ENCODE measurements around the gene CTDNEP1. TPM values are rescaled to one million over a fixed set of nuclear protein-coding genes. Genes with fewer than 3 reads are reported as not detected.

Gene CTDNEP1
- polyA plus RNA-seq, 2 of the 4 experiments (the other 2 are of a cell fraction), result 145 to 161 TPM

DNA sequence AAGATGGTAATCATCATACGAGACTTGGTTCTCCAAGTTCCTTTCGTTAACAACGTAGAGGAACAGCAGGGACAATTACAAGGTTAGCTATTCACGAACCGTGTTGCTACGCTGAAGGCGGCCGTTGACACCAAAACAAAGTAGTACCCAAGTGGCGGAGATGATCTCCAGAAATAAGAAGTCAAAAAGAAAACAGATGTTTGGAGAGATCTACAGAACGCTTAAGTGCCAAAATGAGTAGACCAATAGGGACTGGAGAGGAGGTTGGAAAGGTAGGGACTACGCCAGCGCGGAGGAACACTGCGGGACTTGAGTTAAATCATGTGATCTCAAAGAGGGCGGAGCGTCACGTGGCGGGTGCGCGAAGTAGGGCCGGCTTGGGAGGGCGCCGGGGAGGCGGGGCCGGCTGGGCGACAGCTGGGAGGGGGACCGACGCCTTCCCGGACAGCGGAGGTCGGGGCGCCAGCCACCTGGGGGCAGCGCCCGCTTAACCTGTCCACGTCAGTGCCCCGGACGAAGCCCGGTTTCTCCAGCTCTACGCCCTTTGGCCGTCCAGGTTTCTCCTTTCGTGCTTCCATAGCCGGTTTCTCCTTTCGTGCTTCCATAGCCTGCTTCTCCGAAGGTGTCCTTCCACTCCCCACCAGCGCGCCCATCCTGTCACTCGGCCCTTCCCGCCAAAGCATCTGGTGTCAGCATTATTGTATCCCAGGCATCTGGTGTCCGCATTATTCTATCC lies 8.6 kb downstream of the CTDNEP1 start:
- Histone ChIP-seq H3K27ac (peak overlapping the region; percentile 96 to 99), H3K4me1 (peaks cover 22% of the 10 kb centered on the region), H3K4me2 (peak overlapping the region; percentile 97), H3K4me3 (peak overlapping the region; percentile 86), H3K9me3 (no peaks in the 10 kb centered on the region)
- ATAC-seq, result peak; percentile 37 to 56; a peak in 5 of 6 replicates
- FAIRE-seq, result peak; percentile 96
- ChIA-PET CTCF (interaction anchor here (1.0 to 17.3 kb wide), 8 partner anchors 9 to 197 kb away, joined by 3 to 169 read pairs (median 6); partner anchors contain the start of genes ACADVL, CTDNEP1, DLG4 and ELP5), POLR2A (interaction anchor here (1.0 to 2.9 kb wide), 6 partner anchors 8 to 207 kb away, joined by 3 to 15 read pairs (median 5); partner anchors contain the start of genes ACADVL, CTDNEP1, DLG4 and DVL2)
- WGBS (ENCODE audit: missing lambda C conversion rate), result 3% methylated on average over 48 of the region's 49 CpGs
- peak; percentile 96 to 99 for DNase-seq (ENCODE audit: low read depth in 1 of 2, low spot score in 1 of 2)
- no peak; the same call in 1 of the 2 replicates for TF ChIP-seq TP53 (CRISPR knock-in tag; IDR thresholded peaks at IDR 0.05)
- 0 out of 2 replicates have a peak, but pooled peaks have one; percentile 20 for TF ChIP-seq POLR2A (IDR thresholded peaks at IDR 0.05; ENCODE audit: low read length)
- TF ChIP-seq SMC3 (IDR thresholded peaks at IDR 0.05), result peak; percentile 29; the same call in 2 of the 3 replicates
- TF ChIP-seq, protein P1, sequence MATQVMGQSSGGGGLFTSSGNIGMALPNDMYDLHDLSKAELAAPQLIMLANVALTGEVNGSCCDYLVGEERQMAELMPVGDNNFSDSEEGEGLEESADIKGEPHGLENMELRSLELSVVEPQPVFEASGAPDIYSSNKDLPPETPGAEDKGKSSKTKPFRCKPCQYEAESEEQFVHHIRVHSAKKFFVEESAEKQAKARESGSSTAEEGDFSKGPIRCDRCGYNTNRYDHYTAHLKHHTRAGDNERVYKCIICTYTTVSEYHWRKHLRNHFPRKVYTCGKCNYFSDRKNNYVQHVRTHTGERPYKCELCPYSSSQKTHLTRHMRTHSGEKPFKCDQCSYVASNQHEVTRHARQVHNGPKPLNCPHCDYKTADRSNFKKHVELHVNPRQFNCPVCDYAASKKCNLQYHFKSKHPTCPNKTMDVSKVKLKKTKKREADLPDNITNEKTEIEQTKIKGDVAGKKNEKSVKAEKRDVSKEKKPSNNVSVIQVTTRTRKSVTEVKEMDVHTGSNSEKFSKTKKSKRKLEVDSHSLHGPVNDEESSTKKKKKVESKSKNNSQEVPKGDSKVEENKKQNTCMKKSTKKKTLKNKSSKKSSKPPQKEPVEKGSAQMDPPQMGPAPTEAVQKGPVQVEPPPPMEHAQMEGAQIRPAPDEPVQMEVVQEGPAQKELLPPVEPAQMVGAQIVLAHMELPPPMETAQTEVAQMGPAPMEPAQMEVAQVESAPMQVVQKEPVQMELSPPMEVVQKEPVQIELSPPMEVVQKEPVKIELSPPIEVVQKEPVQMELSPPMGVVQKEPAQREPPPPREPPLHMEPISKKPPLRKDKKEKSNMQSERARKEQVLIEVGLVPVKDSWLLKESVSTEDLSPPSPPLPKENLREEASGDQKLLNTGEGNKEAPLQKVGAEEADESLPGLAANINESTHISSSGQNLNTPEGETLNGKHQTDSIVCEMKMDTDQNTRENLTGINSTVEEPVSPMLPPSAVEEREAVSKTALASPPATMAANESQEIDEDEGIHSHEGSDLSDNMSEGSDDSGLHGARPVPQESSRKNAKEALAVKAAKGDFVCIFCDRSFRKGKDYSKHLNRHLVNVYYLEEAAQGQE (IDR thresholded peaks at IDR 0.05), result peak; percentile 39; the same call in 1 of the 2 replicates
- TF ChIP-seq NFE2L2 (conservative IDR thresholded peaks at IDR 0.05; ENCODE audit: low read length), result no peak
- no peak for TF ChIP-seq EHMT2 (IDR thresholded peaks at IDR 0.05; ENCODE audit: low read depth)
- TF ChIP-seq HOXB13 (CRISPR knock-in tag; IDR thresholded peaks at IDR 0.05; ENCODE audit: low read depth), result no peak
- TF ChIP-seq NPAS2 (CRISPR knock-in tag; IDR thresholded peaks at IDR 0.05; ENCODE audit: borderline replicate concordance), result peak; percentile 68; the same call in 1 of the 2 replicates
- TF ChIP-seq RFX5 (IDR thresholded peaks at IDR 0.05), result no peak; the same call in 1 of the 2 replicates
- peak; percentile 39; the same call in 1 of the 2 replicates for TF ChIP-seq FOSB (CRISPR knock-in tag; IDR thresholded peaks at IDR 0.05)
- no peak for TF ChIP-seq FOXS1 (CRISPR knock-in tag; IDR thresholded peaks at IDR 0.05)
- 0 out of 2 replicates have a peak, but pooled peaks have one; percentile 17 for TF ChIP-seq HDAC2 (IDR thresholded peaks at IDR 0.05)
- TF ChIP-seq, protein P2, sequence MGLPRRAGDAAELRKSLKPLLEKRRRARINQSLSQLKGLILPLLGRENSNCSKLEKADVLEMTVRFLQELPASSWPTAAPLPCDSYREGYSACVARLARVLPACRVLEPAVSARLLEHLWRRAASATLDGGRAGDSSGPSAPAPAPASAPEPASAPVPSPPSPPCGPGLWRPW (IDR thresholded peaks at IDR 0.05), result no peak
- TF ChIP-seq, protein P3, sequence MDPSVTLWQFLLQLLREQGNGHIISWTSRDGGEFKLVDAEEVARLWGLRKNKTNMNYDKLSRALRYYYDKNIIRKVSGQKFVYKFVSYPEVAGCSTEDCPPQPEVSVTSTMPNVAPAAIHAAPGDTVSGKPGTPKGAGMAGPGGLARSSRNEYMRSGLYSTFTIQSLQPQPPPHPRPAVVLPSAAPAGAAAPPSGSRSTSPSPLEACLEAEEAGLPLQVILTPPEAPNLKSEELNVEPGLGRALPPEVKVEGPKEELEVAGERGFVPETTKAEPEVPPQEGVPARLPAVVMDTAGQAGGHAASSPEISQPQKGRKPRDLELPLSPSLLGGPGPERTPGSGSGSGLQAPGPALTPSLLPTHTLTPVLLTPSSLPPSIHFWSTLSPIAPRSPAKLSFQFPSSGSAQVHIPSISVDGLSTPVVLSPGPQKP (IDR thresholded peaks at IDR 0.05; ENCODE audit: low read depth, low read length), result no peak
- no peak for TF ChIP-seq FOSL2 (IDR thresholded peaks at IDR 0.05)
- TF ChIP-seq FOSL2 (CRISPR knock-in tag; IDR thresholded peaks at IDR 0.05), result peak; percentile 42
- TF ChIP-seq CHD4 (IDR thresholded peaks at IDR 0.05; ENCODE audit: borderline replicate concordance), result no peak
- no peak for TF ChIP-seq ZC3H11A (IDR thresholded peaks at IDR 0.05)
- no peak for TF ChIP-seq KDM1A (IDR thresholded peaks at IDR 0.05; ENCODE audit: low read depth)
- 0 out of 5 replicates have a peak, but pooled peaks of 1 of the 2 experiments have one; percentile 29 for TF ChIP-seq EP300 (IDR thresholded peaks at IDR 0.05)
- TF ChIP-seq, protein P4, sequence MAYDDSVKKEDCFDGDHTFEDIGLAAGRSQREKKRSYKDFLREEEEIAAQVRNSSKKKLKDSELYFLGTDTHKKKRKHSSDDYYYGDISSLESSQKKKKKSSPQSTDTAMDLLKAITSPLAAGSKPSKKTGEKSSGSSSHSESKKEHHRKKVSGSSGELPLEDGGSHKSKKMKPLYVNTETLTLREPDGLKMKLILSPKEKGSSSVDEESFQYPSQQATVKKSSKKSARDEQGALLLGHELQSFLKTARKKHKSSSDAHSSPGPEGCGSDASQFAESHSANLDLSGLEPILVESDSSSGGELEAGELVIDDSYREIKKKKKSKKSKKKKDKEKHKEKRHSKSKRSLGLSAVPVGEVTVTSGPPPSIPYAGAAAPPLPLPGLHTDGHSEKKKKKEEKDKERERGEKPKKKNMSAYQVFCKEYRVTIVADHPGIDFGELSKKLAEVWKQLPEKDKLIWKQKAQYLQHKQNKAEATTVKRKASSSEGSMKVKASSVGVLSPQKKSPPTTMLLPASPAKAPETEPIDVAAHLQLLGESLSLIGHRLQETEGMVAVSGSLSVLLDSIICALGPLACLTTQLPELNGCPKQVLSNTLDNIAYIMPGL (CRISPR knock-in tag; IDR thresholded peaks at IDR 0.05; ENCODE audit: borderline replicate concordance), result no peak
- TF ChIP-seq, protein P5, sequence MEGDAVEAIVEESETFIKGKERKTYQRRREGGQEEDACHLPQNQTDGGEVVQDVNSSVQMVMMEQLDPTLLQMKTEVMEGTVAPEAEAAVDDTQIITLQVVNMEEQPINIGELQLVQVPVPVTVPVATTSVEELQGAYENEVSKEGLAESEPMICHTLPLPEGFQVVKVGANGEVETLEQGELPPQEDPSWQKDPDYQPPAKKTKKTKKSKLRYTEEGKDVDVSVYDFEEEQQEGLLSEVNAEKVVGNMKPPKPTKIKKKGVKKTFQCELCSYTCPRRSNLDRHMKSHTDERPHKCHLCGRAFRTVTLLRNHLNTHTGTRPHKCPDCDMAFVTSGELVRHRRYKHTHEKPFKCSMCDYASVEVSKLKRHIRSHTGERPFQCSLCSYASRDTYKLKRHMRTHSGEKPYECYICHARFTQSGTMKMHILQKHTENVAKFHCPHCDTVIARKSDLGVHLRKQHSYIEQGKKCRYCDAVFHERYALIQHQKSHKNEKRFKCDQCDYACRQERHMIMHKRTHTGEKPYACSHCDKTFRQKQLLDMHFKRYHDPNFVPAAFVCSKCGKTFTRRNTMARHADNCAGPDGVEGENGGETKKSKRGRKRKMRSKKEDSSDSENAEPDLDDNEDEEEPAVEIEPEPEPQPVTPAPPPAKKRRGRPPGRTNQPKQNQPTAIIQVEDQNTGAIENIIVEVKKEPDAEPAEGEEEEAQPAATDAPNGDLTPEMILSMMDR (IDR thresholded peaks at IDR 0.05), result no peak
- TF ChIP-seq, protein P6, sequence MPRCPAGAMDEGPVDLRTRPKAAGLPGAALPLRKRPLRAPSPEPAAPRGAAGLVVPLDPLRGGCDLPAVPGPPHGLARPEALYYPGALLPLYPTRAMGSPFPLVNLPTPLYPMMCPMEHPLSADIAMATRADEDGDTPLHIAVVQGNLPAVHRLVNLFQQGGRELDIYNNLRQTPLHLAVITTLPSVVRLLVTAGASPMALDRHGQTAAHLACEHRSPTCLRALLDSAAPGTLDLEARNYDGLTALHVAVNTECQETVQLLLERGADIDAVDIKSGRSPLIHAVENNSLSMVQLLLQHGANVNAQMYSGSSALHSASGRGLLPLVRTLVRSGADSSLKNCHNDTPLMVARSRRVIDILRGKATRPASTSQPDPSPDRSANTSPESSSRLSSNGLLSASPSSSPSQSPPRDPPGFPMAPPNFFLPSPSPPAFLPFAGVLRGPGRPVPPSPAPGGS (IDR thresholded peaks at IDR 0.05), result no peak
- no peak for TF ChIP-seq HEYL (CRISPR knock-in tag; IDR thresholded peaks at IDR 0.05)
- TF ChIP-seq SREBF2 (IDR thresholded peaks at IDR 0.05), result no peak
- no peak for TF ChIP-seq RCOR1 (IDR thresholded peaks at IDR 0.05; ENCODE audit: low read depth, low read length)
- no peak for TF ChIP-seq ZNF302 (CRISPR knock-in tag; IDR thresholded peaks at IDR 0.05)
- peak; percentile 24 for TF ChIP-seq ZFP36 (IDR thresholded peaks at IDR 0.05; ENCODE audit: borderline replicate concordance, partially characterized antibody)
- peak; percentile 57; the same call in 1 of the 2 replicates for TF ChIP-seq GATA3 (IDR thresholded peaks at IDR 0.05; ENCODE audit: borderline replicate concordance)
- TF ChIP-seq MAZ (IDR thresholded peaks at IDR 0.05; ENCODE audit: borderline replicate concordance, low read depth, low read length), result peak; percentile 92; the same call in 1 of the 2 replicates
